Transverse colon (tissue), 4 donors: ENCODE data around the gene GRIP2. TPM values are rescaled to one million over a fixed set of nuclear protein-coding genes. Genes with fewer than 3 reads are reported as not detected.

Source experiments
- DNase-seq: peaks from one replicate; pipeline ENCODE4 v3.0.0-alpha.2; 2019
- H3K27ac ChIP-seq, 4 donors: fragments of 200-600 bp; sonication (generic); 2 replicates each; pipeline ENCODE4 v1.5.1; 2016 to 2018; ENCODE audit warnings: inconsistent platforms in 4 of 4
- H3K27me3 ChIP-seq: fragments of 200-600 bp; sonication (generic); 2 replicates; pipeline ENCODE4 v1.5.1; 2017; ENCODE audit warnings: inconsistent platforms
- H3K36me3 ChIP-seq, 4 donors: fragments of 200-600 bp; sonication (generic); 2 replicates each; pipeline ENCODE4 v1.5.1; 2017 to 2019; ENCODE audit warnings: inconsistent platforms in 4 of 4
- H3K4me1 ChIP-seq, 4 donors: fragments of 200-600 bp; sonication (generic); 2 replicates each; pipeline ENCODE4 v1.5.1; 2017 to 2020; ENCODE audit warnings: inconsistent platforms in 4 of 4
- H3K4me3 ChIP-seq, 4 donors: fragments of 200-600 bp; sonication (generic); 1 replicate in 1 of 4; 2 replicates in 3 of 4; pipeline versions ENCODE4 v1.5.1 to v1.6.1; 2017 to 2019; ENCODE audit warnings: inconsistent platforms in 4 of 4
- H3K9me3 ChIP-seq, 2 donors: fragments of 200-600 bp; sonication (generic); 2 replicates each; pipeline ENCODE4 v1.5.1; 2017 to 2019; ENCODE audit warnings: inconsistent platforms in 2 of 2
- CTCF ChIP-seq, 5 experiments: fragments of 200-600 bp in 3 of 5; fragments of 450-650 bp in 2 of 5; sonication (generic) in 3 of 5; IDR thresholded peaks; 1 replicate in 2 of 5; 2 replicates in 3 of 5; pipeline ENCODE4 v1.5.1; 2016 to 2017; ENCODE audit warnings: antibody characterized with exemption in 5 of 5, inconsistent platforms in 3 of 5, mild to moderate bottlenecking in 2 of 5, moderate library complexity in 1 of 5
- EP300 ChIP-seq: sonication (generic); formaldehyde crosslinking; IDR thresholded peaks from one replicate; pipeline ENCODE4 v1.6.1; 2017; ENCODE audit warnings: antibody characterized with exemption, low read depth
- POLR2A ChIP-seq: fragments of 450-650 bp; IDR thresholded peaks from one replicate; pipeline ENCODE4 v1.6.1; 2016; ENCODE audit warnings: antibody characterized with exemption, mild to moderate bottlenecking, moderate library complexity
- POLR2AphosphoS5 ChIP-seq, 3 donors: sonication (generic); formaldehyde crosslinking; IDR thresholded peaks; one replicate each; pipeline ENCODE4 v1.6.1; 2016; ENCODE audit warnings: antibody characterized with exemption in 3 of 3
- WGBS, 2 donors: methylation state at CpG; one replicate each; pipeline ENCODE4 v1.1.5; 2018; ENCODE audit warnings: low coverage in 1 of 2; 5-methylcytosine and 5-hydroxymethylcytosine counted together
- in situ Hi-C, 4 donors: fragments of 200-750 bp; cut with MboI; loops; one replicate each; pipeline versions ENCODE4 v1.15.0 to v1.15.1; 2017; ENCODE audit warnings: low sequenced_read_pairs in 3 of 4, low pct_ligation_motif_present in 1 of 4, low pct_unique_long_range_greater_than_20kb in 1 of 4
- intact Hi-C: fragments of 100-400 bp; cut with DNase I; formaldehyde crosslinking; loops from one replicate; pipeline ENCODE4 v1.15.1; 2023; ENCODE audit warnings: low total_unique reads
- total RNA-seq, 4 donors: library from RNA; depleted of rRNA; stranded (reverse); fragments of >200 nt; gene quantifications; one replicate each; pipeline ENCODE4 v1.1.0, GENCODE V29; 2016

GRIP2 gene
- total RNA-seq, 4 donors from 2014 or later = 0.27 to 0.40 TPM; not detected in 2

GRCh38 chr3:14550181-14550580 is 10.0 kb upstream of the GRIP2 start:
- intact Hi-C loops = no loop called here
- no peaks in the 10 kb centered on the region for H3K36me3 ChIP-seq
- DNase-seq = no peak
- no peak overlapping the region for H3K4me3 ChIP-seq
- peaks cover 0 to 7% (median 2%) of the 10 kb centered on the region in 4 donors for H3K4me1 ChIP-seq
- no peak overlapping the region for H3K27ac ChIP-seq
- no peak for TF ChIP-seq POLR2AphosphoS5 (IDR thresholded peaks at IDR 0.05)
- TF ChIP-seq POLR2A = no peak
- no peak for TF ChIP-seq EP300
- no peak for TF ChIP-seq CTCF (IDR thresholded peaks at IDR 0.05)
- in situ Hi-C loops = no loop called here
- H3K27me3 ChIP-seq = peaks cover 2% of the 10 kb centered on the region
- WGBS, 2 donors = 90 to 100% methylated on average over 1 to 6 of the region's 6 CpGs
- no peaks in the 10 kb centered on the region for H3K9me3 ChIP-seq

DNA sequence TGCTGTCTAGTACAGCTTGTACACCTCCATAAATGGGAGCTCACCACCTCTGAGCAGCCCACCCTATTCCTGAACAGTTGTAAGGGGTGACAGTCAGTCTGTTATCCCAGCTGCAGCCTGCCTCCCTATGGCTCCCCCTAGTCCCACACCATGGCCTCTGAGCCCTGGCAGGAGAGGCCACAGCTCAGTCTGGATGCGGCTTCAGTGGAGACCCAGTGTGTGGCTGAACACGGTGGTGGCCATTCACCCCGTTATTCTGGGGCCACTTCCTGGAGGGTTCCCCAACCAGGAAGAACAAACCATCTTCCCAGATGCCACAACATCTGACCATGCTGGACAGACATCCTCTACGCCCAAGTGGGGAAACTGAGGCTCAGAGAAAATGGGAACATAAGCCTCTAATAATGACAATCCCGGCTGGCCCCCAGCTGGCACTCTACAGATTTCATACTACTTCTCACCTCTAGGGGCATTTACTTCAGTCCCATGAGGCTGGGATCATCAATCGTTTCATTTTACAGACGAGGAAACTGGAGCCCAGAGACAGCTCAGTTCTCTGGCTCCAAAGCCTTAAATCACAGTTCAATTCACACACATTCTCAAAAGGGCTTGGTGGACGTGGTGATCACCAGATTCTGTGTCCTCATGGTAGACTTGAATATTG is 9.2 kb upstream of the GRIP2 start:
- intact Hi-C loops (no loop called here), in situ Hi-C loops (no loop called here)
- TF ChIP-seq CTCF (IDR thresholded peaks at IDR 0.05) (peak in 4 of 5 experiments; percentile 9 to 15 (median 13)), POLR2A (no peak), POLR2AphosphoS5 (IDR thresholded peaks at IDR 0.05) (no peak), EP300 (no peak)
- DNase-seq = no peak
- Histone ChIP-seq H3K4me1 (peaks cover 0 to 7% (median 2%) of the 10 kb centered on the region in 4 donors), H3K9me3 (no peaks in the 10 kb centered on the region), H3K4me3 (no peak overlapping the region), H3K27me3 (no peaks in the 10 kb centered on the region), H3K27ac (no peak overlapping the region), H3K36me3 (no peaks in the 10 kb centered on the region)
- WGBS, 2 donors = 60% methylated on average over 8 of the region's 8 CpGs; no CpG with 5 or more reads in 1 of the 2 donors

DNA sequence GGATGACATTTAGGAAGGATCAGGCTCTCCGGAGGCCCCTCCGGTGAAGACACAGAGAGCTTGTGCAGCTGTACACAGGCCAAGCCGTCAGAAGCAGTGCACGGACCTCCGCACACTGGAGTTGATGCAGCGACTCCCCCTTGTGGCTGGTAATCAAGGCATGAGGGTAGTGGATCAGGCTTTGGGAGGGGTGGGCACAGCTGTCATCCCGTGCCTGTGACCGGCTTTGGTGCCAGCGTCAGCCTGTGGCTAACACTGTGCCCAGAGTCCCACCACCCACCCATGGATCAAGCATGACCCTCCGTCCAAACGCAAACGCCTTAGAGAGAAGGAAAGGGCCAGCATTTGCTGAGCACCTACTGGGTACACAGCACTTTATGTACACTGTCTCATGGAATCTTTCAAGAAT is 8.2 kb upstream of the GRIP2 start:
- peak; percentile 51 for DNase-seq
- no peaks in the 10 kb centered on the region for H3K36me3 ChIP-seq
- peaks cover 0 to 7% (median 2%) of the 10 kb centered on the region in 4 donors for H3K4me1 ChIP-seq
- no peak overlapping the region for H3K27ac ChIP-seq
- in situ Hi-C loops = no loop called here
- no peak for TF ChIP-seq POLR2AphosphoS5 (IDR thresholded peaks at IDR 0.05)
- TF ChIP-seq CTCF (IDR thresholded peaks at IDR 0.05) = peak; percentile 47 to 57 (median 54)
- WGBS, 2 donors = 18% methylated on average over 12 of the region's 12 CpGs; no CpG with 5 or more reads in 1 of the 2 donors
- H3K9me3 ChIP-seq = no peaks in the 10 kb centered on the region
- no peak overlapping the region for H3K4me3 ChIP-seq
- intact Hi-C loops = loop anchor here (1.0 kb wide), 1 partner anchor 37 kb away; no protein-coding TSS in a partner anchor
- no peaks in the 10 kb centered on the region for H3K27me3 ChIP-seq

- Histone ChIP-seq H3K4me3 (no peak overlapping the region), H3K36me3 (no peaks in the 10 kb centered on the region), H3K9me3 (no peaks in the 10 kb centered on the region), H3K27ac (no peak overlapping the region), H3K4me1 (peaks cover 0 to 7% (median 2%) of the 10 kb centered on the region in 4 donors), H3K27me3 (no peaks in the 10 kb centered on the region)
- no peak for DNase-seq
- 59% methylated on average over 2 of the region's 2 CpGs; no CpG with 5 or more reads in 1 of the 2 donors for WGBS, 2 donors
- intact Hi-C loops (loop anchor here (1.0 kb wide), 1 partner anchor 36 kb away; no protein-coding TSS in a partner anchor), in situ Hi-C loops (no loop called here)
- TF ChIP-seq POLR2AphosphoS5 (IDR thresholded peaks at IDR 0.05) (no peak), EP300 (no peak), CTCF (IDR thresholded peaks at IDR 0.05) (no peak), POLR2A (no peak)
Measured at GRCh38 chr3:14547693-14548092, 7.6 kb upstream of the GRIP2 start.
